Measurements from ENCODE around the gene SUSD4.

Gene SUSD4

DNA sequence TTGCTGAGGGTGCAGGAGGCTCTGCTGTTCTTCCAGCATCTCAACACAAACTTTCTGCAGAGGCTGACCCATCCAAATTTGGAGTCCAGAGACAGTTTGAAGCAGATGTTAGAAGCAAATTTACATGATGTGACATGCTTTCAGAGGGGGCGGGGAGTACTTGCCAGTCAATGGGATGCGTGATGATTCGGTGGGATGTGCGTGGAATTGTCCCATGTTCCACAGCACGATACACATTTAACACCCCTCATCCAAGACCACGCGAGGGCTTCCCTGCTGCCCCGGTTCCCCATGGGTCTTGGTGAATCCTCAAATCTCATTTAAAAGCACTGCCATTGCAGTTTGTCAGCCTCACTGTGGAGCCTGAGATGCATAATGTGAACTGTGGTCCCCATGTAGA lies 142.3 kb downstream of the SUSD4 start:
- H3K27me3 ChIP-seq (ENCODE audit: insufficient read depth, low read length), result no peaks in the 10 kb centered on the region
- H3K4me2 ChIP-seq (ENCODE audit: low read length), result no peak overlapping the region

GRCh38 chr1:223219846-223220610 lies 143.9 kb downstream of the SUSD4 start:
- H3K9ac ChIP-seq (ENCODE audit: low read length), result no peak overlapping the region
- H4K20me1 ChIP-seq (ENCODE audit: insufficient read depth, low read length), result no peaks in the 10 kb centered on the region
- H3K27me3 ChIP-seq (ENCODE audit: insufficient read depth, low read length), result no peaks in the 10 kb centered on the region
- H3K4me1 ChIP-seq (ENCODE audit: insufficient read depth, low read length, severe bottlenecking), result no peaks in the 10 kb centered on the region
- H3K36me3 ChIP-seq (ENCODE audit: insufficient read depth, low read length), result no peaks in the 10 kb centered on the region
- H3F3A ChIP-seq (ENCODE audit: insufficient read depth, low read length), result no peaks in the 10 kb centered on the region
- H3K9me3 ChIP-seq (ENCODE audit: low read length), result no peaks in the 10 kb centered on the region
- TF ChIP-seq, protein P1, sequence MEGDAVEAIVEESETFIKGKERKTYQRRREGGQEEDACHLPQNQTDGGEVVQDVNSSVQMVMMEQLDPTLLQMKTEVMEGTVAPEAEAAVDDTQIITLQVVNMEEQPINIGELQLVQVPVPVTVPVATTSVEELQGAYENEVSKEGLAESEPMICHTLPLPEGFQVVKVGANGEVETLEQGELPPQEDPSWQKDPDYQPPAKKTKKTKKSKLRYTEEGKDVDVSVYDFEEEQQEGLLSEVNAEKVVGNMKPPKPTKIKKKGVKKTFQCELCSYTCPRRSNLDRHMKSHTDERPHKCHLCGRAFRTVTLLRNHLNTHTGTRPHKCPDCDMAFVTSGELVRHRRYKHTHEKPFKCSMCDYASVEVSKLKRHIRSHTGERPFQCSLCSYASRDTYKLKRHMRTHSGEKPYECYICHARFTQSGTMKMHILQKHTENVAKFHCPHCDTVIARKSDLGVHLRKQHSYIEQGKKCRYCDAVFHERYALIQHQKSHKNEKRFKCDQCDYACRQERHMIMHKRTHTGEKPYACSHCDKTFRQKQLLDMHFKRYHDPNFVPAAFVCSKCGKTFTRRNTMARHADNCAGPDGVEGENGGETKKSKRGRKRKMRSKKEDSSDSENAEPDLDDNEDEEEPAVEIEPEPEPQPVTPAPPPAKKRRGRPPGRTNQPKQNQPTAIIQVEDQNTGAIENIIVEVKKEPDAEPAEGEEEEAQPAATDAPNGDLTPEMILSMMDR (IDR thresholded peaks at IDR 0.05; ENCODE audit: low read length), result no peak
- no peak for TF ChIP-seq EZH2 (IDR thresholded peaks at IDR 0.05; ENCODE audit: borderline replicate concordance, low read length)
- H3K27ac ChIP-seq (ENCODE audit: low read depth, low read length, poor library complexity, severe bottlenecking), result no peak overlapping the region
- H3K9me2 ChIP-seq (ENCODE audit: low read depth, low read length), result no peaks in the 10 kb centered on the region
- no peak overlapping the region for H2AFZ ChIP-seq (ENCODE audit: low read length)
- H3K4me3 ChIP-seq (ENCODE audit: low read depth, low read length, poor library complexity, severe bottlenecking), result no peak overlapping the region
- no peaks in the 10 kb centered on the region for H3K79me2 ChIP-seq (ENCODE audit: insufficient read depth, low read length)
- no peak overlapping the region for H3K4me2 ChIP-seq (ENCODE audit: low read length)

More for the DNA sequence above, 142.3 kb downstream of the SUSD4 start:
- no peaks in the 10 kb centered on the region for H3K9me2 ChIP-seq (ENCODE audit: low read depth, low read length)
- H3K9ac ChIP-seq (ENCODE audit: low read length), result no peak overlapping the region
- no peak overlapping the region for H3K27ac ChIP-seq (ENCODE audit: low read depth, low read length, poor library complexity, severe bottlenecking)
- H2AFZ ChIP-seq (ENCODE audit: low read length), result no peak overlapping the region
- no peaks in the 10 kb centered on the region for H3K36me3 ChIP-seq (ENCODE audit: insufficient read depth, low read length)
- TF ChIP-seq, protein P1 (IDR thresholded peaks at IDR 0.05; ENCODE audit: low read length), result no peak
- no peak for TF ChIP-seq EZH2 (IDR thresholded peaks at IDR 0.05; ENCODE audit: borderline replicate concordance, low read length)
- no peaks in the 10 kb centered on the region for H3K4me1 ChIP-seq (ENCODE audit: insufficient read depth, low read length, severe bottlenecking)
- no peaks in the 10 kb centered on the region for H3K9me3 ChIP-seq (ENCODE audit: low read length)
- H3F3A ChIP-seq (ENCODE audit: insufficient read depth, low read length), result no peaks in the 10 kb centered on the region
- no peaks in the 10 kb centered on the region for H3K79me2 ChIP-seq (ENCODE audit: insufficient read depth, low read length)
- H4K20me1 ChIP-seq (ENCODE audit: insufficient read depth, low read length), result no peaks in the 10 kb centered on the region
- H3K4me3 ChIP-seq (ENCODE audit: low read depth, low read length, poor library complexity, severe bottlenecking), result no peak overlapping the region

DNA sequence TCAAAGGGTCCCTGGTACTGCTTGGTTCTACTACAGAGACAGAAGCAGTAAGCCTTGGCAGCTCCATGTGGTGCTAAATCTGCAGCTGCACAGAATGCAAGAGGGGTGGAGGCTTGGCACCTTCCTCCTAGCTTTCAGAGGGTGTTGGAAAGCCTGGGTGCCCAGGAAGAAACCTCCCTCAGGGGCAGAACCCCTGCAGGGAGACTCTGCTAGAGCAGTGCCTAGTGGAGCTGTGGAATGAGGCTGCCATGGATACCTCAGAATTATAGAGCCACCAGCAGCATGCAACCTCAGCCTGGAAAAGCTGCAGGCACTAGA lies 144.7 kb downstream of the SUSD4 start:
- Histone ChIP-seq H3F3A (ENCODE audit: insufficient read depth, low read length) (no peaks in the 10 kb centered on the region), H3K79me2 (ENCODE audit: insufficient read depth, low read length) (no peaks in the 10 kb centered on the region), H3K9me3 (ENCODE audit: low read length) (no peaks in the 10 kb centered on the region), H3K27ac (ENCODE audit: low read depth, low read length, poor library complexity, severe bottlenecking) (no peak overlapping the region), H3K4me3 (ENCODE audit: low read depth, low read length, poor library complexity, severe bottlenecking) (no peak overlapping the region), H3K4me2 (ENCODE audit: low read length) (no peak overlapping the region), H3K4me1 (ENCODE audit: insufficient read depth, low read length, severe bottlenecking) (no peaks in the 10 kb centered on the region), H3K9me2 (ENCODE audit: low read depth, low read length) (no peaks in the 10 kb centered on the region), H3K36me3 (ENCODE audit: insufficient read depth, low read length) (no peaks in the 10 kb centered on the region), H2AFZ (ENCODE audit: low read length) (no peak overlapping the region), H3K27me3 (ENCODE audit: insufficient read depth, low read length) (no peaks in the 10 kb centered on the region), H4K20me1 (ENCODE audit: insufficient read depth, low read length) (no peaks in the 10 kb centered on the region), H3K9ac (ENCODE audit: low read length) (no peak overlapping the region)
- TF ChIP-seq, protein P1 (IDR thresholded peaks at IDR 0.05; ENCODE audit: low read length), result no peak
- no peak for TF ChIP-seq EZH2 (IDR thresholded peaks at IDR 0.05; ENCODE audit: borderline replicate concordance, low read length)

Measured in OCI-LY1 (cell line).